Tibial nerve (tissue), 4 donors: ENCODE data around the gene IL3.

Source experiments
- EP300 ChIP-seq, 2 donors: sonication (generic); formaldehyde crosslinking; IDR thresholded peaks; one replicate each; pipeline ENCODE4 v1.6.1; 2017; ENCODE audit warnings: antibody characterized with exemption in 2 of 2, mild to moderate bottlenecking in 1 of 2
- POLR2A ChIP-seq, 2 donors: fragments of 450-650 bp; IDR thresholded peaks; one replicate each; pipeline ENCODE4 v1.6.1; 2017; ENCODE audit warnings: antibody characterized with exemption in 2 of 2, mild to moderate bottlenecking in 2 of 2, moderate library complexity in 2 of 2
- TF ChIP-seq, protein P1 (sequence below), 5 experiments: fragments of 200-600 bp in 3 of 5; fragments of 450-650 bp in 2 of 5; sonication (generic) in 3 of 5; IDR thresholded peaks; one replicate each; pipeline ENCODE4 v1.5.1; 2016 to 2019; ENCODE audit warnings: antibody characterized with exemption in 5 of 5, mild to moderate bottlenecking in 3 of 5, moderate library complexity in 2 of 5

GRCh38 chr5:132030610-132031009 lies 29.8 kb upstream of the IL3 start:
- TF ChIP-seq POLR2A (IDR thresholded peaks at IDR 0.05) (no peak), EP300 (IDR thresholded peaks at IDR 0.05) (no peak)
- TF ChIP-seq, protein P1, sequence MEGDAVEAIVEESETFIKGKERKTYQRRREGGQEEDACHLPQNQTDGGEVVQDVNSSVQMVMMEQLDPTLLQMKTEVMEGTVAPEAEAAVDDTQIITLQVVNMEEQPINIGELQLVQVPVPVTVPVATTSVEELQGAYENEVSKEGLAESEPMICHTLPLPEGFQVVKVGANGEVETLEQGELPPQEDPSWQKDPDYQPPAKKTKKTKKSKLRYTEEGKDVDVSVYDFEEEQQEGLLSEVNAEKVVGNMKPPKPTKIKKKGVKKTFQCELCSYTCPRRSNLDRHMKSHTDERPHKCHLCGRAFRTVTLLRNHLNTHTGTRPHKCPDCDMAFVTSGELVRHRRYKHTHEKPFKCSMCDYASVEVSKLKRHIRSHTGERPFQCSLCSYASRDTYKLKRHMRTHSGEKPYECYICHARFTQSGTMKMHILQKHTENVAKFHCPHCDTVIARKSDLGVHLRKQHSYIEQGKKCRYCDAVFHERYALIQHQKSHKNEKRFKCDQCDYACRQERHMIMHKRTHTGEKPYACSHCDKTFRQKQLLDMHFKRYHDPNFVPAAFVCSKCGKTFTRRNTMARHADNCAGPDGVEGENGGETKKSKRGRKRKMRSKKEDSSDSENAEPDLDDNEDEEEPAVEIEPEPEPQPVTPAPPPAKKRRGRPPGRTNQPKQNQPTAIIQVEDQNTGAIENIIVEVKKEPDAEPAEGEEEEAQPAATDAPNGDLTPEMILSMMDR (IDR thresholded peaks at IDR 0.05): no peak
